Trophoblast cell (in vitro differentiated cells and primary cell): ENCODE measurements around the gene SLN.
A peak's percentile ranks its signal among the peaks of the same experiment; 100 is the strongest.

Experiments
- DNase-seq, 2 donors: peaks; one replicate each; pipeline ENCODE4 v3.0.0-alpha.2; 2016
- H2AFZ ChIP-seq: 2 replicates; pipeline ENCODE4 v1.6.1; 2013; ENCODE audit warnings: low read length, moderate library complexity, mild to moderate bottlenecking; ENCODE audit not compliant: insufficient read depth, poor library complexity
- H2AK5ac ChIP-seq: 2 replicates; pipeline ENCODE4 v1.6.1; 2013; ENCODE audit warnings: mild to moderate bottlenecking, low read length
- H2BK120ac ChIP-seq: 2 replicates; pipeline ENCODE4 v1.6.1; 2013; ENCODE audit warnings: low read length, mild to moderate bottlenecking, moderate library complexity; ENCODE audit not compliant: insufficient read depth, poor library complexity
- H2BK12ac ChIP-seq: 2 replicates; pipeline ENCODE4 v1.6.1; 2013; ENCODE audit warnings: mild to moderate bottlenecking, low read length, moderate library complexity
- H2BK5ac ChIP-seq: 2 replicates; pipeline ENCODE4 v1.6.1; 2013; ENCODE audit warnings: low read length, low read depth, moderate library complexity, mild to moderate bottlenecking; ENCODE audit not compliant: poor library complexity
- H3K14ac ChIP-seq: 2 replicates; pipeline ENCODE4 v1.6.1; 2013; ENCODE audit warnings: mild to moderate bottlenecking, low read length
- H3K18ac ChIP-seq: 2 replicates; pipeline ENCODE4 v1.6.1; 2013; ENCODE audit warnings: mild to moderate bottlenecking, low read length
- H3K23ac ChIP-seq: 2 replicates; pipeline ENCODE4 v1.6.1; 2013; ENCODE audit warnings: low read length
- H3K27ac ChIP-seq: 2 replicates; pipeline ENCODE4 v1.5.1; 2013; ENCODE audit warnings: low read depth, mild to moderate bottlenecking, inconsistent platforms, low read length, moderate library complexity
- H3K27me3 ChIP-seq: 2 replicates; pipeline ENCODE4 v1.6.1; 2013; ENCODE audit warnings: inconsistent platforms, mild to moderate bottlenecking, low read length, moderate library complexity; ENCODE audit not compliant: insufficient read depth
- H3K36me3 ChIP-seq, 2 experiments: 1 replicate in 1 of 2; 2 replicates in 1 of 2; pipeline ENCODE4 v1.6.1; 2013; ENCODE audit warnings: low read length in 2 of 2, mild to moderate bottlenecking in 2 of 2, moderate library complexity in 1 of 2; ENCODE audit not compliant: insufficient read depth in 2 of 2, control insufficient read depth in 1 of 2
- H3K4ac ChIP-seq: 2 replicates; pipeline ENCODE4 v1.6.1; 2013; ENCODE audit warnings: low read depth, mild to moderate bottlenecking, low read length, moderate library complexity
- H3K4me1 ChIP-seq, 2 experiments: 1 replicate in 1 of 2; 2 replicates in 1 of 2; pipeline ENCODE4 v1.6.1; 2013; ENCODE audit warnings: low read length in 2 of 2, mild to moderate bottlenecking in 2 of 2, moderate library complexity in 1 of 2; ENCODE audit not compliant: insufficient read depth in 2 of 2, control insufficient read depth in 1 of 2
- H3K4me2 ChIP-seq: 2 replicates; pipeline ENCODE4 v1.6.1; 2013; ENCODE audit warnings: inconsistent platforms, mild to moderate bottlenecking, low read length, moderate library complexity
- H3K4me3 ChIP-seq: 2 replicates; pipeline ENCODE4 v1.5.1; 2013; ENCODE audit warnings: mild to moderate bottlenecking, low read depth, low read length, inconsistent platforms
- H3K79me1 ChIP-seq: one replicate; pipeline ENCODE4 v1.6.1; 2013; ENCODE audit warnings: low read length
- H3K79me2 ChIP-seq: 2 replicates; pipeline ENCODE4 v1.6.1; 2013; ENCODE audit warnings: low read length, mild to moderate bottlenecking; ENCODE audit not compliant: control insufficient read depth, insufficient read depth, poor library complexity
- H3K9ac ChIP-seq: 2 replicates; pipeline ENCODE4 v1.6.1; 2013; ENCODE audit warnings: mild to moderate bottlenecking, low read length
- H3K9me3 ChIP-seq: 2 replicates; pipeline ENCODE4 v1.6.1; 2013; ENCODE audit warnings: low read depth, mild to moderate bottlenecking, control low read depth, inconsistent platforms, low read length; ENCODE audit not compliant: insufficient read depth
- H4K12ac ChIP-seq: 2 replicates; pipeline ENCODE4 v1.6.1; 2013; ENCODE audit warnings: low read depth, mild to moderate bottlenecking, low read length, moderate library complexity
- H4K8ac ChIP-seq: 2 replicates; pipeline ENCODE4 v1.6.1; 2013; ENCODE audit warnings: low read depth, mild to moderate bottlenecking, low read length, moderate library complexity
- H4K91ac ChIP-seq: one replicate; pipeline ENCODE4 v1.6.1; 2013; ENCODE audit warnings: low read depth, mild to moderate bottlenecking, low read length, moderate library complexity
- WGBS: extraction: QIAGEN DNeasy Blood & Tissue Kit; methylation state at CpG from one replicate; pipeline ENCODE4 v1.1.7; 2013; ENCODE audit warnings: missing lambda C conversion rate; ENCODE audit not compliant: insufficient read length, insufficient coverage; ENCODE audit errors: extremely low coverage; 5-methylcytosine and 5-hydroxymethylcytosine counted together

Gene SLN

DNA sequence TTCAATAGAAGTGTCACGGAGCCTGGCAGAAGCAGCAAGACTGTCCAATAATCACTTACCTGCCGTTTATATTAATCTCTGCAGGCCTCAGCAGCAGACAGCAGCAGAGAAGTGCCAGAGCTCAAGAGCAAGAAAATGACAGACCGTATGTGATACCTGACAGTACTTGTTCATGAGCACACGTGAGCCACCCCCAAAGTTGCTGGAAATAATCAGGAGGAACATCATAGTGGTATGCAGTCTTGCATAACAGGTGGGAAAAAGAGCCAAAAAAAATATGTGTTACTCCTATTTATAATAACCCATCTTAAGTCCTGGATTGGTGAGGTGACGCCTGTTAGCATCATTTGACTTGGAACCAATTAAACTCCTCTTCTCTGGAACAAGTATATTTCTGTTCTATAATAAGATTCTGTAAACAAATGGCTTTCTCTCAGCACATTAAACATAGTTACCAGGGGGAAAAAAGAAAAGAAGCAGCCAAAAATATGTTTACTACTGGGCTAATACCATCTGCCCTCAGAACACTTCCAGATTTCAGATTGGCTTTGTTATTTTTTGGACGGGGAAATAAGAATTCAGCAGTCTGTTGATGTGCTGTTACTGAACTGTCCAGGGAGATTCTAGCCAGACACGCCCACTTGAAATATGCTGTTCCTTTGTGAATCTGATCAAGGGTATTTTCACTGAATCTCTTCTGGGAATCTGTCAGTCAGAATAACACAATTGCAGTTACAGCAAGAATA is 7.9 kb upstream of the SLN start:
- peak; percentile 37 to 71 for DNase-seq
- Histone ChIP-seq H3K79me1 (no peaks in the 10 kb centered on the region), H2AFZ (no peak overlapping the region), H3K4me1 (peaks cover 5 to 6% of the 10 kb centered on the region in 2 experiments), H3K23ac (no peak overlapping the region), H3K79me2 (no peaks in the 10 kb centered on the region), H3K27ac (no peak overlapping the region), H2BK120ac (no peak overlapping the region), H4K91ac (no peak overlapping the region), H3K27me3 (no peaks in the 10 kb centered on the region), H4K12ac (no peak overlapping the region), H3K4ac (no peak overlapping the region), H2AK5ac (no peak overlapping the region), H4K8ac (no peak overlapping the region), H3K36me3 (no peaks in the 10 kb centered on the region), H3K4me3 (no peak overlapping the region), H3K4me2 (no peak overlapping the region), H3K9ac (no peak overlapping the region), H3K9me3 (no peaks in the 10 kb centered on the region), H2BK12ac (no peak overlapping the region), H3K18ac (no peak overlapping the region), H2BK5ac (no peak overlapping the region), H3K14ac (no peak overlapping the region)
- WGBS = no CpG with 5 or more reads among the region's 7 CpGs

DNA sequence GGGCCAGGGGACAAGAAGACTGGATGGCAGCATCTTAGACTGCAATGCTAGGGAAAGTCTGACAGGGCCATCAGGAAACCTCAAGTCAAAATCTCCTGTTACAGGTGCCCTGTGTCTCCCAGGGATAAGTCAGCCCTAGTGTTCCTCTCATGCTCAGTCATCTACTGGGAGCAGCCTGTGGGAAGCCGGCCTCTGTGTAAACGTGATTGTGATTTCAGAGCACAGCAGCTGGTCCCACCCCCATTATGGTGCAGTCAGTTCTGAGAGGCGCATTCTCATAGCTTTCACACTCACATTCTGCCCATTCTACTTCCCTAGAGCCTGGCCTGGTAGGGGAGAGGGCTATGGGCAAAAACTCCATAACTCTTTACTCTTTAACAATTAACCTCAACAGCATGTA is 7.2 kb upstream of the SLN start:
- Histone ChIP-seq H2BK120ac (no peak overlapping the region), H3K4me2 (no peak overlapping the region), H2BK5ac (no peak overlapping the region), H3K79me1 (no peaks in the 10 kb centered on the region), H2AK5ac (no peak overlapping the region), H3K9me3 (no peaks in the 10 kb centered on the region), H3K79me2 (no peaks in the 10 kb centered on the region), H2BK12ac (no peak overlapping the region), H3K18ac (no peak overlapping the region), H4K91ac (no peak overlapping the region), H4K8ac (no peak overlapping the region), H3K4me1 (peaks cover 5 to 6% of the 10 kb centered on the region in 2 experiments), H3K9ac (no peak overlapping the region), H3K4me3 (no peak overlapping the region), H2AFZ (no peak overlapping the region), H4K12ac (no peak overlapping the region), H3K36me3 (no peaks in the 10 kb centered on the region), H3K4ac (no peak overlapping the region), H3K27me3 (no peaks in the 10 kb centered on the region), H3K27ac (no peak overlapping the region), H3K14ac (no peak overlapping the region), H3K23ac (no peak overlapping the region)
- WGBS = no CpG with 5 or more reads among the region's 3 CpGs
- DNase-seq = no peak

DNA sequence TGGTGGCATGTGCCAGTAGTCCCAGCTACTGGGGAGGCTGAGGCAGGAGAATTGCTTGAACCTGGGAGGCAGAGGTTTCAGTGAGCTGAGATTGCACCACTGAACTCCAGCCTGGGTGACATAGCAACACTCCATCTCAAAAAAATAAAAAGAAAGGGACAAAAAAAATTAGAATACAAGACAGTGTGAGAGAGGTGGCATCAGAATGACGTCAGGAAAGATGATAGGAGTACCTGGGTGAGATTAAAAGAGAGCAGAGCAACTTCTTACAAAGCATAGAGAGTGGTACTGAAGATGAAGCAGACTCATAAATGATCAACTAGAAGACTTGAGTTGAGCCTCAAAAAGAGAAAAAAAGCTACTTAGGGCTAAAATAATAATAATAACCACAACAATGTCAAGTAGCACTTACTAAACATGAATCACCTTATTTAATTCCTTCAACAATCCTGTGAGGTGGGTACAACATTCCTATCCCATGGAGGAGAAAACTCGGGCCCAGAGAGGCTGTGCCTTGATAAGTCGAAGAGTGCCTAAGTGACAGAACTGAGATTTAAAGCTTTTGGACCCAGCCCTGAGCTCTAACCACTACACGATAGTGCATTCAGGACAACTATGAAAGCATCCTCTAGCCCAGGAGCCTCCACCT is 5.2 kb upstream of the SLN start:
- no peak overlapping the region for H3K4me3 ChIP-seq
- no peak overlapping the region for H2AK5ac ChIP-seq
- no peak overlapping the region for H3K4me2 ChIP-seq
- no peak overlapping the region for H3K18ac ChIP-seq
- no peak overlapping the region for H4K91ac ChIP-seq
- H3K4ac ChIP-seq = no peak overlapping the region
- H2AFZ ChIP-seq = no peak overlapping the region
- H3K23ac ChIP-seq = no peak overlapping the region
- H3K36me3 ChIP-seq = no peaks in the 10 kb centered on the region
- H3K27ac ChIP-seq = no peak overlapping the region
- DNase-seq = no peak
- H3K79me1 ChIP-seq = no peaks in the 10 kb centered on the region
- no CpG with 5 or more reads among the region's 4 CpGs for WGBS
- H3K79me2 ChIP-seq = no peaks in the 10 kb centered on the region
- H2BK12ac ChIP-seq = no peak overlapping the region
- H3K27me3 ChIP-seq = no peaks in the 10 kb centered on the region
- H3K9me3 ChIP-seq = no peaks in the 10 kb centered on the region
- H2BK5ac ChIP-seq = no peak overlapping the region
- no peak overlapping the region for H3K14ac ChIP-seq
- no peak overlapping the region for H4K8ac ChIP-seq
- peaks cover 5 to 6% of the 10 kb centered on the region in 2 experiments for H3K4me1 ChIP-seq
- no peak overlapping the region for H3K9ac ChIP-seq
- no peak overlapping the region for H2BK120ac ChIP-seq
- no peak overlapping the region for H4K12ac ChIP-seq

DNA sequence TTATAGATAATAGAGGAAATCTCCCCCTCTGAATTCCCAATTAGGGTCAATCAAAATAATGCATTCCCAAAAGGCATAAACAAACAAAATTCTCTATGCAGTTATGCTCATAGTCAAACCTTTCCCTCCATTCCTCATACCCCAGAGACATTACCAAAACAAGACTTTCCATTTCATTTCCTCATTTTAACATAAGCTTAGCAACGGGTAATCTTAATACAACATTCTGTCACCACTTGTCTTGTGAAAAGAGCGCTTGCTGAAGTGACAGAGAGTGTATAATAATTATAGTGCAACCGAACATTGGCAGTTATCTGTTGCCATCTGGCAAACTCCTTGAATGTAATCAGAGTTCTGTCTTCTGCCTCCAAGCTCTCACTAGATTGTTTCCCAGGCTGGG is 1.2 kb upstream of the SLN start:
- Histone ChIP-seq H3K9ac (no peak overlapping the region), H2AK5ac (no peak overlapping the region), H3K27me3 (no peaks in the 10 kb centered on the region), H3K9me3 (no peaks in the 10 kb centered on the region), H4K91ac (no peak overlapping the region), H2BK5ac (no peak overlapping the region), H4K8ac (no peak overlapping the region), H3K4me1 (peaks cover 0 to 3% of the 10 kb centered on the region in 2 experiments), H3K14ac (no peak overlapping the region), H3K4ac (no peak overlapping the region), H2AFZ (no peak overlapping the region), H3K4me3 (no peak overlapping the region), H3K18ac (no peak overlapping the region), H2BK120ac (no peak overlapping the region), H2BK12ac (no peak overlapping the region), H3K4me2 (no peak overlapping the region), H3K79me2 (no peaks in the 10 kb centered on the region), H3K79me1 (no peaks in the 10 kb centered on the region), H3K36me3 (no peaks in the 10 kb centered on the region), H3K23ac (no peak overlapping the region), H4K12ac (no peak overlapping the region), H3K27ac (no peak overlapping the region)
- no CpG with 5 or more reads among the region's 3 CpGs for WGBS
- no peak for DNase-seq
